ENCODE measurements around the gene LCN10.

The LCN10 gene

DNA sequence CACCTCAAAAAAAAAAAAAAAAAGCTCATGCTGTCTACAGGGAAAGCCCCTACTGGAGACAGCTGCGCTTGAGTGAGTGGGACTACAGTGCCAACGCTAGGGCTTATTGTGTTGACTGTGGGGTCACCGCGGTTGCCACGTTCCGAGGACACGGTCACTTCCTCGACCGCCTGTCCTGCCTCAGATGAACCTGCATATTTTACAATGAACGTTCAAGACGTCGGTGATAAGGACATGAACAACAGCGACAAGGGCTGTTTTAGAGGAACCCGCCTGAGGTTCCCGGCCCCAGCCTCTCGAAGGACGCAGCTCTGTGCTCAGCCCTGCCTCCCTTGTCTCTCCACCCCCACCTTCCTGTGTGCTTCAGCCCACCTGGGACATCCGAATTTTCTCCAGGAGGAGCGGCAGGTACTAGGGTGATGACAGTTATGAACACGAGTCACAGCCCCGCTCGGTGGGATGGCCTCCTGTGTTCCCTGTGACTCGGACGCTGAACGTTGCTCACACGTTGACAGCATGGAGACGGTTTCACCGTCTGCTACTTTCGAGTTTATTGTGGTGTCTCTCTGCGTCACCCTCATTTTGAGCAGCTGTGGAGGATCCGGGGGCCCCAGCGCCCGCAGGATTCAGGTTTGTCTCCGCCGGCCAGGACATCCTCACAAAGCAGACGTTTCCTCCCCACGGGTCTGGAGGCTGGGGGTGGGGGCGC is 41.6 kb downstream of the LCN10 start:
- DNase-seq (ENCODE audit: low spot score): no peak

DNA sequence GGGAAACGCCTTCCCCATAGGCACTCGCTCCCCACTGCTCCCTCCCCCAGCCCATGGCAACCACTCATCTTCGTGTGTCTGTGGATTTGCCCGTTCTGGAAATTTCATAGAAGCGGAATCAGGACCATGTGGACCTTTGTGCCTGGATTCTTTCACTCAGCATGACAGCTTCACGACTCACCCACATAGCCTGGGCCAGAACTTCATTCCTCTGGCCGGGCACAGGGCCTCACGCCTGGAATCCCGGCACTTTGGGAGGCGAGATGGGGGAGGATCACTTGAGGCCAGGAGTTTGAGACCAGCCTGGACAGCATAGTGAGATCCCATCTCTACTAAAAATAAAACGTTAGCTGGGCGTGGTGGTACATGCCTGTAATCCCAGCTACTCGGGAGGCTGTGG is 42.4 kb downstream of the LCN10 start:
- no peak for DNase-seq (ENCODE audit: low spot score)

DNA sequence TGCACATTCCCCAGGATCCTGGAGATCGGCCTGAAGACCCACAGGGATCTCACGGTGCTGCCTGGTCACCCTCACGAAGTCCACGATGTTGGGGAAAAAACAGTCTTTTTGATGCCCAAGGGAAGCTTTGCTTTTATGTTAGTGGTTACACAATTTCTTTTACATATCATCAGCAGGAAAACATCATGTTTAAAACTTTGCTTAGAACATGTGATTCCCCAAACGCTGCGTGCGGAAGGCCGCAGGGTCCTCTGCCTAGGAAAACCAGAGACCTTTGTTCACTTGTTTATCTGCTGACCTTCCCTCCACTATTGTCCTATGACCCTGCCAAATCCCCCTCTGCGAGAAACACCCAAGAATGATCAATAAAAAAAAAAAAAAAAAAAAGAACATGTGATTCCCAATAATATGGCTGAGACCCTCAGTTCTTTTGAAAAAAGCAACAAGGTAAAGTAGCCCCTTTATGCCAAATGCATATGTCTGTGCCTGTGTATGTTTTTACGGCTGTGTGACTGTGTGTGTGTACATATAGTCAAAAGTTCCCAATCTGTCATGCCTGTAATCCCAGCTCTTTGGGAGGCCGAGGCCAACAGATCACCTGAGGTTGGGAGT is 44.0 kb downstream of the LCN10 start:
- no peak for DNase-seq (ENCODE audit: low spot score)

DNA sequence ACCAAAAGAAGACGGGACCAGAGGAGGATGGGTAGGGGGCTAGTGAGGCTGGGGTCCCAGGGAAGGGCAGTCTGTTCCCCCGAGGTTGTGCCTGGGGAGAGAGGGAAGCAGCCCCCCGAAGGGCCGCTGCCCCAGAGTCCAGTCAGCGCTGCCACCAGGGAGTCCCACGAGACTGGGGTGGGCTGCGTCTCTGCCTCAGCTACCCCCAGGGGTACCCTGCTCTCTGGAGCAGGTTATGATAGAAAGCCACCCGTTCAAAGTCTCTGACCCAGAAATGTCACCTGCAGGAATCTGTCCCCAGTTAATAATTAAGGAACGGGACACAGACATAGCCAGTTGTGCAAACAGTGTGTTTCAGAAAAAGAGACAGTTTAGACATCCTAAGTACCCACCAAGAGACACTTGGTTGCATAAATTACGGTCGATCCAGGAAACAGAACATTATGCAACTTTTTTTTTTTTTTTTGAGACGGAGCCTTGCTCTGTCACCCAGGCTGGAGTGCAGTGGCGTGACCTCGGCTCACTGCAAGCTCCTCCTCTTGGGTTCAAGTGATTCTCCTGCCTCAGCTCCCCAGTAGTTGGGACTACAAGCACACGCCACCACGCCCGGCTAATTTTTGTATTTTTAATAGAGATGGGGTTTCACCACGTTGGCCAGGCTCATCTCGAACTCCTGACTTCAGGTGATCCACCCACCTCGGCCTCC is 44.8 kb downstream of the LCN10 start:
- no peak for DNase-seq (ENCODE audit: low spot score)

DNA sequence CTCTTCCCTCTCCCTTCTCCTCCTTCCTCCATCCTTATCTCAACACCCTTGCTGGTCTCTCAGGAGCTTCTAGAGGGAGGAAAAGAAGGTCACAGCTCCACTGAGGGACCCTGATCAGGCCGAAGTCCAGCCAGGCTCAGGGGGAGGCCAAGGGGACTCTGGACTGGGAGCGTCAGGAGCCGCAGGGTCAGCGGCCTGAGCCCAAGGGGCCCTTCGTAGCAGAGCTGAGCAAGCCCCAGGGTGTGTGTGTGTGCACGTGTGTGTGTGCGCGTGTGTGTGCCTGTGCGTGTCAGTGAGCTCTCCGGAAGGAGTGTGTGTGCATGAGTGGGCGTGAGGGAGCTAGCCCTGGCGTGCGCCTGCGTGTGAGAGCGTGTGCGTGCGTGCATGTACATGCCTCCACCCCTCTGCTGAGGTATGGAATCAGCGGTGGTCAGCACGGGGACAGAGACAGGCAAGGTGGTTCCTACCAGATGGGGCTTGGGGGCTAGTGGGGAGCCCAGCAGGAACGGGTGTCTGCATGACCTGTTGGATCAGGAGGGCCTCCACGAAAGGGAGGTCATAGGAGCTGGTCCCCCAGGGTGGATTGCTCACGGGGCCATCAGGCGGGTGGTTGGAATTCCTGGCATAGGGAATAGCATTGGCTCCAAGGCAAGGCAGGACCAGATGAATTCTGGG is 45.5 kb downstream of the LCN10 start:
- DNase-seq (ENCODE audit: low spot score): no peak

DNA sequence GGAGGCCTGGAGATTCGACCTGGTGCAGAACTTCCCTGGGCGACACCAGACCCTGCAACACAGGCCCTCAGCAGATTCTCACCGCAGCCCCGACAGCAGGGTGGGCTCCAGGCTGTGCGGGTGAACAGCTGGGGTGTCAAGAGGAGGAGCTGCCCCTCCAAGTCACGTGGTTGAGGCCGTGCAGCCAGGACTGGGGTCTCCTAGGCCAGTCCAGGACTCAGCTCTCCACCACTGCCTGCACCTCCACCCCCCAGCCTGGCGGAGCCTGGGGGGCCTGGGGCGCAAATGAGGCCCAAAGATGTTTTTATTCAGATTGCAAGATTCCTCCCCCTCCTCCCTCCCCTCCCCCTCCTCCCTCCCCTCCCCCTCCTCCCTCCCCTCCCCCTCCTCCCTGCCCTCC is 46.2 kb downstream of the LCN10 start:
- DNase-seq (ENCODE audit: low spot score): no peak

DNA sequence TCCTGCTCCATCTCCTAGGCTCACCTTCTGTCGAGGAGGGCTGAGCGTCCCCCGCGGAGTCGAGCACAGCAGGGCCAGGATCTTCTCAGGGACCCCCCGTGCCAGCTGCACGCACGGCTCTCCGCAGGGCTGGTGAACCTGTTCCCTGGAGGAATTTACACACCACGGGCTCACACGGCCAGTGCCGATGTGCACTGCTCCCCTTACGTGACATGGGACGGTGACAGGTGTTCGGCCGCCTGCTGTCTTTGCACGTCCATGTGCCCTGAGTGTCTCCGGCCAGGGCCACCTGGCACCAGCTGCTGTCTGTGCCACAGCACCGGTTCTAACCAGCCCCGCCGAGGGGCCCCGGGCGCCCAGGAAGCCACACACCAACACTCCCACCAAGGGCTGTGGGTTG is 46.8 kb downstream of the LCN10 start:
- DNase-seq (ENCODE audit: low spot score): no peak

DNA sequence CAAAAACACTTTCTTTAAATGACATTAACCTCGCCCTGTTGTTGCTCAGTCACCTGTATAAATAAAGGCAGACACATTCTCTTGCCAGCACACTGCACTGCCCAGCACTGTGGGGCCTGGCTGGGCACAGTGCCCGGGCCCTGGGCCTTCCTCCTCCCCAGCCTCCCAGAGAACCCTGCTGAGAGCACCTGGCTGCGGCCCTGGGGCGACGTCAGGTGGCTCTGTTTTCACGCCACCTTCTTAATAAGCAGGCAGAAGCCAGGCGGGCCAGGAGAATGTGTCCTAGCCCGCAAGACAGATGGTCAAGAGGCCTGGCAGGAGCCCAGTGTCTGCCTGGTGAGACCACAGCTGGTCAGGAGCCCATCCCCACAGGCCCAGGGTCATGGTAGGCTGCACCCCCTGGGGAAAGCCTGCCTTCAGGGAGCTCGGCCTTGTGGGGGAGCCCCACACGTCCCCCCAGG is 47.3 kb downstream of the LCN10 start:
- DNase-seq (ENCODE audit: low spot score): no peak

DNA sequence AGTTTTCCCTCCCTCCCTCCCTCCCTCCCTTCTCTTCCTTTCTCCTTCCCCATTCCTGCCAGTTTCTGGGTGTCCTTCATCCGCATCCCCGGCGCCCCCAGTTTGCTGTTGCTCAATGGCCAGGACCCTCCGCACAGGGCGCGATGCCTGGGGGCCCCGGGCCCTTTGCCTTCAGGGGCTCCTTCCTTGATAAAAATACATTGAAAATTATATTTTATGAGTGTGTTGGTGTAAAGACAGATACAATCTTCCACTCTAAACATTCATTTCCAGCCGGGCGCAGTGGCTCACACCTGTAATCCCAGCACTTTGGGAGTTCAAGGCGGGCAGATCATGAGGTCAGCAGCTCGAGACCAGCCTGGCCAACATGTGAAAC is 47.9 kb downstream of the LCN10 start:
- no peak for DNase-seq (ENCODE audit: low spot score)

DNA sequence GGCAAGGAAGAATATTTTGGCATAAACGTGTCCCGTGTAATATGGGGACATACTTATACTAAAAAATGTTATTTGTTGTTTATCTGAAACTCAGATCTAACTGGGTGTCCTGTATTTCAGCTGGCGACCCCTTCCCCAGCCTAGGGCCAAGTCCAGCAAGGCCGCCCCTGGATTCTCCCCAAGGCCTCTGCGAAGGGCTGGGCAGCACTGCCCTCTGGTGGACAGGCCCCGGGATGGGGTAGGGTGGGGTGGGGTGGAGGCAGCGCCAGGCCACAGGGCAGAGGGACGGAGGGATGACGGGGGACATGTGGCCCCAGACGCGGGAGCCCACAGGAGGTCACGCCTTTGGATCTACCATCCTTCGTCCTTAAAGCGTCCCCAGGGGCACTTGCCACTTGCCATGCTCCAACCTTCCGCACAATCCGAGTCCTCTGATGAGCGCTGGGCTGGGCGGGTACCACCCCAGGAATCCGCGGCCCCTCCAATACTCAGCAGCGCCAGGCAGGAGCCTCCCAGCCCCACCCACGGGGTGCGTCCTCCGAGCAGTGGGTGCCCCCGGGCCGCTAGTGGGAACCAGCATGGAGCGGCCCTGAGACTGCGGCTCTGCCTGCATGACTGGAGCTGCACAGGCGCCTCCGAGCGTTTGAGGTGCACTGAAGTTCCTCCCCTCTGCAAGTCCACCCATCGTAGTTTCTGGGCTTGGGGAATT is 48.4 kb downstream of the LCN10 start:
- no peak for DNase-seq (ENCODE audit: low spot score)

DNA sequence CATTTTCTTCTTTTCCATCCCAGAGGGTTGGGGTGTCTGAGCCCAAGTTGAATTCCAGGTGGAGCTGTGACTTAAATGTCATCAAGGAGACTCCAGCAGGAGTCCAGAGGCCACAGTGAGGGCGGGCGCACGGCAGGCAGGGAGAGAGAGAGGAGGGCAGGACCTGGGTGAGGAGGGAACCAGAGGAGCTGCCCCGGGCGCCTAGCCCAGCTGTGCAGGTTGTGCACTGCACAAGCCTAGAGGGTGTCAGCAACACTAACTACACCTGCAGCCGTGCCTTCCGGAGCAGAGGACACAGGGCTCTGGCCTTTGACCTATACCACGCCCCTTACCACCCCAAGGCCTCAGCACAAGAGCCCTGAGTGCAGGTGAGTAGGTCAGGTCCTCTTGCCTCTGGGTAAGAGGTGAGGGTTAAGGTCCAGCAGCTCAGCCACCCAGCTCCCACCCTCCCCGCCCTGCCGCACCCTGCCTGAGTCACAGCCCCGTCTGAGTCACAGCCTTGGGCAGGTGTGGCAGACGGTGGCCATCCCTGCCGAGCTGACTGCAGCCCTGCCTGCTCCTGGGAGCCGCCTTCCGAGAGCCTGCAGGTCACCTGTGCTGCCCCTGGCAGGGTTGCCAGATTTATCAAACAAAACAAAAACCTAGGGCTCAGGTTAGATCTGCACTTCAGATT is 49.1 kb downstream of the LCN10 start:
- no peak for DNase-seq (ENCODE audit: low spot score)

DNA sequence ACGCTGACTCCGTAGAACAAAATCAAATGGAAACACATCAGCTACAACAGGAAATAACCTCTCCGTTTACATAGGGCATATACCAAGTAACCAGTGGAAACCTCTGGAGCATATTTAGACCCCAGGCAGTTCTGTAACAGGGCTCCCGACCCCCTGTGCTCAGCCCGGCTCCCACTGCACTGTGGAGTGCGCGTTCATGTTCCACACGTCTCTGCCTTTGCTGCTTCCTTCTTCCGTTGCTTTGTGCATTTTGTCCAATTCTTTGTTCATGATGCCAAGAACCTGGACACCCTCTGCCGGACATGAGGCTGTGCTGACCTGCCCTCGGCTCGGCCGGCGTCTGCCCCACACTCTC is 49.6 kb downstream of the LCN10 start:
- no peak for DNase-seq (ENCODE audit: low spot score)

DNA sequence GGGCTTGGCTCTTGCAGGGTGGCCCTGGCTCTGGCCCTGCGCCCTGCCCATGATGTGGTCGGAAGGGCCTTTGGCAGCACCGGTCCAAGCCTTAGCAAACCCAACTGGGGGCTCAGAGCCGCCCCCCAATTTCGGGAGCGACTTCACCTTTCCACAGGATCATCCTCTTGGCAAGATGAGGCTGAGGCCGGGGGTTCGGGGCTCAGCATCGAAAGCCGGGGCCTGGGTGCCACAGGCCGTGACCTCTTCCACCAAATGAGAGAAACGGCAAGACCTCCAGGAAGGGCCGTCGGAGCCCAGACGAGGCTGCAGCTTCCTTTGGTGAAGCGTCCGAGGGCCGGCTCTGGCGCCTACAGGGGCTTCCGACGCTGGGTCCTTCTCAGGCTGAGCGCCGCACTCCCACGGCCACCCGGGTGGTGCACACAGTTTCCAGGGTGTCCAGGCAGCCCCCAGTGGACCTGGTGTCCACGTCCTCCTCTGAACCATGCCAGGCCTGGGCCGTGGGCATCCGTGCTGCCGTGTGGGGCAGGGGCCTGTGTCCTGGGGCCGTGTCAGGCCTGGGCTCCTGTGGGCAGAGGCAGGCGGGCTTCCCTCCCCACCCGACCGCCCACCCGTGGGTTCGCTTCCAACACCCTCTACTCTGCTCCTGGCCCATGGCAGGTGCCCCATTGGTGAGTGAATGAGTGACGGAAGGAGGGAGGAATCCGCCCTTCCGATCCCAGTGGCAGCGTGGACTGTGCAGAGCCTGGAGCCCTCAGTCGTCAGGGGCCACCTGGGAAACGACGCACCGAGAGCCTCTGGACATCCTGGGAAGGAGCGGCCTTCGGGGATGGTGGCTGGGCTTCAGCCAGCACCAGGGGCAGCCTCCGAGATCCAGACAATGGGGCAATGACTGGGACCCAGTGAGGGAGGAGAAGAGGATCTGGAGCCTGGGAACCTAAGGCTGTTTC is 50.3 kb downstream of the LCN10 start:
- DNase-seq (ENCODE audit: low spot score): no peak

DNA sequence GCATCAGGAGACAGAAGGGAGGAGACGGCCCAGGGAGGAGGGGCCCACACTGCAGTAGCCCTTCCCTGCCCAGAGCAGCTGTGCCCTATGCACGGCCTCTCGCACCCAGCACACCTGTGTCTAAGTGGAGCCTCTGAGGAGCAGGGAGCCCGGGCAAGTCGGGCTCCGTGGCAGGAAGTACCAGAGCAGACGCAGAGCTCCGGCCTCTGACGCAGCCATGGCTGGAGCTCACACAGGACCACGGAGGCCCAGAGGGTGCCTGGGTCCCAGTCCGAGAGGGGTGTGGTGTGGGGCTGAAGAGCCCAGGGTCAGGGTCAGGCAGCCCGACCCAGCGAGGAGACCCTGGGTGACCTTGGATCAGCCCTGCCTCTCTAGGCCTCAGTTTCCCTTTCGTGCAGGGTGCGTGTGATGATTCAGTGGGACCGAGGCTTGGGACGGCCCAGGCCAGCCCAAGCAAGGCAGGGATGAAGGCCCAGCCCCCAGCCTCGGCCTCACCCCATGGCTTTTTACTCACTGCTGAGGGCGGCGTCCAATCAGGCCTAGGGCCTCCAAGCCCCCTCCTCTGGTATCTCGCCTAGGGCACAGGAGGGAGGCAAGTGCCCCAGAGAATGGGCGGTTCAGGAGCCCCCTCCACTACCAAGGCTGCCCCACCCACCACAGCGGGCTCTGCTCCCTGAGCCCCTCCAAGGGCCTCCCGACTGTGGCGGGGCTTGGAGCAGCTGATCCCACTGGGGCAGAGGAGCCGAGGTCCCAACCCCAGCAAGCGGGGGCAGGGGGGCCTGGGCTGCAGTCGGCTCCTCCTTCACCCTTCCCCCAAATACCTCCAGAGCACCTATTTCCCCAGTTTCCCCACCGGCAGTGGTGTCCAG is 51.2 kb downstream of the LCN10 start:
- DNase-seq (ENCODE audit: low spot score): no peak

DNA sequence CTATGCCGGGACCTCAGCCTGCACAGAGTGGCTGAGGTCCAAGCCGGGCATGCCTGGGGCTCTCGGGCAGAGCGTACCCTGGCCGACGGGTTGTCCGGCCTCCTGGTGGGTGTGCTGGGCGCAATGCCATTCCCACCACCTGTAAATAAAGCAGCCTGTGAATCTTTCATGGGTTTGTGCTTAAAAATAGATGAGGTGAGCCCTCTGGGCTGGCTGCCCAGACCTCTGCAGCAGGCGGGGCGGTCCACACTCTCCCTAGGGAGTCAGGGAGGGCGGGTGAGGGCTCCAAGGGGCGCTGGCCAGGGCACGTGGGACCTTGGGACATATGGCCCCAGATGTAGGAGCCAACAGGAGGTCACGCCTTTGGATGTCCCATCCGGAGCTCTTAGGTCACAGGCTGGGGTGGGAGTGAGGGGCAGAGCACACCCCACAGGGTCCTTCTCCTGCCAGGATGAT is 51.9 kb downstream of the LCN10 start:
- no peak for DNase-seq (ENCODE audit: low spot score)

DNA sequence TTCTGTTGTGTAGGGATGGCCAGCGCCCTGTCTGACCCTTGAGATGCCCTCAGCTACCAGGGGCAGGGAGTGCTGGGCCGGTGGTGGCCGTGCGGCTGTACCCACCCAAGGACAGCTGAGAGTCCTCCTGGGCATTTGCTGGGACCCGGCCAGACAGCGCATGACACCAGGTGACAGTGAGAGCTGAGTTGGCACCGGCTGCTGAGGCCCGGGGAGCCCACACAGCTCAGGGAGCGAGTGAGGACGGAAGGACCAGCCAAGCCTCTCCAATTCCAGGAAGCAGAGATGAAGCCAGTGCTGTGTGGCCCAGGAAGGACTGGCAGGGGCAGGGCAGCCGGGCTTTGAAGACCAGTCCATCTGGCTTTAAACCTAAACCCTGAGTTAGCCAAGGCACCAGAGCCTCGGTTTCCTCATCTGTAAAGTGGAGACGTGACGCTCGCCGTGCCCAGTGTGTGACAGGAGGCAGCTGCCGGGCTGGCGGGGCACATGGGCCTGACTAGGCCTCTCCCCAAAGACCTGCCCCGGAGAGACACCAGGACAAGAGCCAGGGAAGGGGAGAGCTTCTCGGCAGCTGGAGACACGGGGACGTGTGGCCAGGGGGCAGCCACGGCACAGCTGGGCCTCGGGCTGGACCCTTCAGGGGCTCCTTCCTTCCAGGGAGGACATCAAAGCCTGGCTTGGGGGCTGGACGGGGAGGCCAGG is 52.5 kb downstream of the LCN10 start:
- no peak for DNase-seq (ENCODE audit: low spot score)

DNA sequence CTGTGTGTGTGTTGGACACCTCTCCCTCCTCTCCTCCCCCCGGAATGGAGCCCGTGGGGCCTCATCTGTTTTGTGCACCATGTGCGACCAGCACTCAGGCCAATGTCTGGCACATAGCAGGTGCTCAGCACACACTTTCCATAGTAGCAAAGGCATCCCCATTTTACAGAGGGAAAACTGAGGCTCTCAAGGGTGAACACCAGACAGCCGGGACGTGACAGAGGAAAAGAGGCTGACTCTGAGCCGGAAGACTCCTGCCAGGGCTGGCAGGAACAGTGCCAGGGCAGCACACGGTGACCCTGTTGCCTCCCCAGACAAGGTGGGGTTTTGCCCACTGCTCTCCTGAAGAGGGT is 53.7 kb downstream of the LCN10 start:
- DNase-seq (ENCODE audit: low spot score): no peak

DNA sequence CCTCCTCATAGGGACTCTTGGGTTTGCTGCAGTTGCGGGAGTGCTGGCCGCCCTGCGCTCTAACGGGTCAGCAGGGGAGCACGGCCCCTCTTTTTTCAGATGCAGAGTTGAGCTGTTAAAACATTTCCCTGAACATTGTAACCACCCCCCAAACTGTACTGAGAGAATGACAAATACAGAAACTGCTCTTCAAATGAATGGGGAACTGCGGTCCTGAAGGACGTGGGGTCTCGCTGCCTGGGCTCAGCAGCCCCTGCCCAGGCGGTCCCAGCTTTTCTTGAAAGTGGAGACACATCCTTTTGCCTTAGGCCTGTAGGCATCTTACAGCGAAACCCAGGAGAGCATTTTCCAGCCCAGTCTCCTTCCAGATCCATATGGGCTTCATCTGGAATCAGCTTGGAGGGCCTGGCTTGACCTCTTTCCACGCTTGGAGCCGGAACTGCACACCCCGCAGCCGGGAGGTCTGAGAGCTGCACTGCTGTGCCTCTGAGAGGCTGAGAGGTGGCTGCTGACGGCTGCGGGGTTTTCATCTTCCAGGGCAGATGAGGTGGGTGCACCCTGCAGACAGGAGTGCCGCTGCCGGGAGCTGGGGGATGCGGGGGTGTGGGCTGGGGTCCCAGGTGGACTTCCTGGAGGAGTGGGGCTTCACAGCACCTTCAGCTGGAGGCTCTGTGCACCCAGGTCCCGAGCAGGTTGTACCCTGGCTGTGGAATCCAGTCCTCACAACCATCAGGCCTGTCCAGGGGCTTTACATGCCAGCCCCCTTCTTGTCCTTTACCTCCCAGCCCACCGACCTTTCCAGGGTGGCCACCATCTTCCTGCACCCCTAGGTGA is 54.2 kb downstream of the LCN10 start:
- DNase-seq (ENCODE audit: low spot score): peak; percentile 26
